GM12892 (cell line): Measurements from ENCODE around the gene CEP57L1.

Experiments
- POLR2A ChIP-seq: IDR thresholded peaks from 2 replicates; pipeline ENCODE4 v1.6.1; 2011; ENCODE audit warnings: low read depth, low read length, control low read depth
- TAF1 ChIP-seq: IDR thresholded peaks from 2 replicates; pipeline ENCODE4 v1.6.1; 2011; ENCODE audit warnings: low read depth, mild to moderate bottlenecking, control low read depth, low read length, borderline replicate concordance

GRCh38 chr6:109076377-109076776 lies 18.9 kb upstream of the CEP57L1 start:
- TF ChIP-seq POLR2A (no peak), TAF1 (no peak)
